ENCODE data around the gene TRIP12.

DNA sequence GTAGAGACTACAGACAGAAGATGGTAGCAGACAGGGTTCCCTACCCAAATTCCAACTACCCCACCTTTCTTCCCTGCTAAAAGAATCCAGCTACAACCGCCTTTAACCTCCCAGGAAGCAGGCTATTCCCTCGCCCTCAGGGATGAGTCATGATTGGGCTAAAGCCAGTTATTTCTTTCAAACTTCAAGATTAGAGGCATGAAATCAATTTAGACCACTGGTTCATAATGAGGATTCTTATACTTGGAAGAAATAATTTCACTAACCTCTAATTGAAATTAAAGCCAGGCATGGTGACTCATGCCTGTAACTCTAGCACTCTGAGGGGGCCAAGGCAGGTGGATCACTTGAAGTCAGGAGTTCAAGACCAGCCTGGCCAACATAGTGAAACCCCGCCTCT, 20.0 kb downstream of the TRIP12 start:
- TF ChIP-seq, protein P1, sequence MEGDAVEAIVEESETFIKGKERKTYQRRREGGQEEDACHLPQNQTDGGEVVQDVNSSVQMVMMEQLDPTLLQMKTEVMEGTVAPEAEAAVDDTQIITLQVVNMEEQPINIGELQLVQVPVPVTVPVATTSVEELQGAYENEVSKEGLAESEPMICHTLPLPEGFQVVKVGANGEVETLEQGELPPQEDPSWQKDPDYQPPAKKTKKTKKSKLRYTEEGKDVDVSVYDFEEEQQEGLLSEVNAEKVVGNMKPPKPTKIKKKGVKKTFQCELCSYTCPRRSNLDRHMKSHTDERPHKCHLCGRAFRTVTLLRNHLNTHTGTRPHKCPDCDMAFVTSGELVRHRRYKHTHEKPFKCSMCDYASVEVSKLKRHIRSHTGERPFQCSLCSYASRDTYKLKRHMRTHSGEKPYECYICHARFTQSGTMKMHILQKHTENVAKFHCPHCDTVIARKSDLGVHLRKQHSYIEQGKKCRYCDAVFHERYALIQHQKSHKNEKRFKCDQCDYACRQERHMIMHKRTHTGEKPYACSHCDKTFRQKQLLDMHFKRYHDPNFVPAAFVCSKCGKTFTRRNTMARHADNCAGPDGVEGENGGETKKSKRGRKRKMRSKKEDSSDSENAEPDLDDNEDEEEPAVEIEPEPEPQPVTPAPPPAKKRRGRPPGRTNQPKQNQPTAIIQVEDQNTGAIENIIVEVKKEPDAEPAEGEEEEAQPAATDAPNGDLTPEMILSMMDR (IDR thresholded peaks at IDR 0.05; ENCODE audit: extremely low read depth in 1 of 2, insufficient read depth in 1 of 2, low read depth in 1 of 2, low read length in 2 of 2) = no peak
- TF ChIP-seq POLR2AphosphoS5 (IDR thresholded peaks at IDR 0.05; ENCODE audit: insufficient read depth, low read depth, low read length) = no peak
